B cell (primary cell): ENCODE measurements around the gene EHF.

ENCODE experiments used
- EZH2 ChIP-seq: IDR thresholded peaks from 2 replicates; pipeline ENCODE4 v1.6.1; 2012; ENCODE audit warnings: borderline replicate concordance, low read depth, mild to moderate bottlenecking, moderate library complexity, low read length; ENCODE audit not compliant: insufficient read depth, poor library complexity, severe bottlenecking
- TF ChIP-seq, protein P1 (sequence below): fragments of 200-600 bp; IDR thresholded peaks from one replicate; pipeline ENCODE4 v1.8.0; 2022; ENCODE audit warnings: antibody characterized with exemption, mild to moderate bottlenecking

DNA sequence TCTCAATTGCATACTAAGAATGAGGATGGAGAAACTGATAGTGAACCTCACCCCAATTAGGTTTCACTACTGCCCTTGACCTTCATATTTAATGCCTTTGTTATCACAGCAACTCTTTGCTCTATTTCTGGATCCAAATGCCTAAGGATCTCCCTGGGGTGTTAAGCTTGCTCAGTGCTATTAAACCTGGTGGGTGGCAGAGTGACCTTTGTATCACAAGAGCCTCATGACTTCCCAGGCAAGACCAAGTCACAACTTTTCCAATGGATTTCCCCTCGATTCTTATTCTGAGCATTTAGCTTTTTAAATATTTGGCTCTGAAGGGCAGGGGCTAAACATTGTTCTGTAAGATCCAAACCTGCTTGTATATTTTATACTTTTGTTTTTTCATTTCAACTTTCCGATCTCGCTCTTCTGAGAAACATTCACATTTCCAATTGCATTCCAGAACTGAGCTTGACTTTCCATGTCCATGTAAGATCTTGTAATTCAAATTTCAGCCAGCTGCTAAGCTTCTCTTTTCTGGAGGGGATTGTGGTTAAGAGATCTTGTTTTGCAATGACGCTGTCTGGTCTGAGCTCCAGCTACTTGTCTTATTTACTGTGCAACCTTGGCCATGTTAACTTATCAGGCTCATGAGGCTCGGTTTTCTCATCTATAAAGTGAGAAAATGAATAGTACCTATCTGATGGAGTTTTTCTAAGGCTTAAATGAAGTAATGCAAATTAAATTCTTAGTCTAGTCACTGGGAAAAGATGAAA is 6.4 kb upstream of the EHF start:
- TF ChIP-seq, protein P1, sequence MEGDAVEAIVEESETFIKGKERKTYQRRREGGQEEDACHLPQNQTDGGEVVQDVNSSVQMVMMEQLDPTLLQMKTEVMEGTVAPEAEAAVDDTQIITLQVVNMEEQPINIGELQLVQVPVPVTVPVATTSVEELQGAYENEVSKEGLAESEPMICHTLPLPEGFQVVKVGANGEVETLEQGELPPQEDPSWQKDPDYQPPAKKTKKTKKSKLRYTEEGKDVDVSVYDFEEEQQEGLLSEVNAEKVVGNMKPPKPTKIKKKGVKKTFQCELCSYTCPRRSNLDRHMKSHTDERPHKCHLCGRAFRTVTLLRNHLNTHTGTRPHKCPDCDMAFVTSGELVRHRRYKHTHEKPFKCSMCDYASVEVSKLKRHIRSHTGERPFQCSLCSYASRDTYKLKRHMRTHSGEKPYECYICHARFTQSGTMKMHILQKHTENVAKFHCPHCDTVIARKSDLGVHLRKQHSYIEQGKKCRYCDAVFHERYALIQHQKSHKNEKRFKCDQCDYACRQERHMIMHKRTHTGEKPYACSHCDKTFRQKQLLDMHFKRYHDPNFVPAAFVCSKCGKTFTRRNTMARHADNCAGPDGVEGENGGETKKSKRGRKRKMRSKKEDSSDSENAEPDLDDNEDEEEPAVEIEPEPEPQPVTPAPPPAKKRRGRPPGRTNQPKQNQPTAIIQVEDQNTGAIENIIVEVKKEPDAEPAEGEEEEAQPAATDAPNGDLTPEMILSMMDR, result no peak
- TF ChIP-seq EZH2, result no peak
